HFF-Myc (cell line): ENCODE measurements around the gene RERE.

Experiments
- DNase-seq: peaks from one replicate; pipeline ENCODE4 v3.0.0-alpha.2; 2011; ENCODE audit warnings: low read depth; ENCODE audit errors: extremely low read depth
- H3K4me3 ChIP-seq: replicated peaks from 2 replicates; pipeline ENCODE4 v1.5.1; 2011; ENCODE audit warnings: low read depth, mild to moderate bottlenecking, control low read depth, low read length
- TF ChIP-seq, protein P1 (sequence below): IDR thresholded peaks from 2 replicates; pipeline ENCODE4 v1.5.1; 2012; ENCODE audit warnings: mild to moderate bottlenecking, low read depth, low read length, control low read depth; ENCODE audit errors: missing control alignments

Gene RERE

DNA sequence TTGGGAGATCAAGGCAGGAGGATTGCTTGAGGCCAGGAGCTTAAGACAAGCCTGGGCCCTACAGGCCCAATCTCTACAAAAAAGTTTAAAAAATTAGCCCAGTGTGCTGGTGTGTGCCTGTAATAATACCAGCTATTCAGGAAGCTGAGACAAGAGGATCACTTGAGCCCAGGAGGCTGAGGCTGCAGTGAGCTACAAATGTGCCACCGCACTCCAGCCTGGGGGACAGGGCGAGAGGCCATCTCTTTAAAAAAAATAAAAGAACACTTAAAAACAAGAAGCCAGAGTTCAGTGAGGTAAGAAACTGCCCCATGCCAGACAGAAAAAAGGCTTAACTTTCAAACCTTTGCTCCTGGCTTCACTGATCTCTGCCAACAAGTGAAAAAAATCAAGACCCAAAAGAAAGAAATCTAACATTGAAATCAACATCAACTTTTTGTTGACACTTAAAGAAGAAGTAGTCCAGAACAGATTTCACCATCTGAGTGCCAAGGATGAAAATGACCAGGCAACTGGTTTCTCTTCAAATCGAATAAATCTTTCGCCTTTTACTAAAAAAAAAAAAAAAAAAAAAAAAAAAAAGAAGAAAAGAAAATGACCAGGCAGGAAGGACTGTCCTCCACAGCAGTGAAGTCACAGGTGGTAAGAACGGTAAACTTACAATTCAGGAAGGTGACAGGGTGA lies 448.3 kb downstream of the RERE start:
- H3K4me3 ChIP-seq: no peak overlapping the region
- DNase-seq: no peak
- TF ChIP-seq, protein P1, sequence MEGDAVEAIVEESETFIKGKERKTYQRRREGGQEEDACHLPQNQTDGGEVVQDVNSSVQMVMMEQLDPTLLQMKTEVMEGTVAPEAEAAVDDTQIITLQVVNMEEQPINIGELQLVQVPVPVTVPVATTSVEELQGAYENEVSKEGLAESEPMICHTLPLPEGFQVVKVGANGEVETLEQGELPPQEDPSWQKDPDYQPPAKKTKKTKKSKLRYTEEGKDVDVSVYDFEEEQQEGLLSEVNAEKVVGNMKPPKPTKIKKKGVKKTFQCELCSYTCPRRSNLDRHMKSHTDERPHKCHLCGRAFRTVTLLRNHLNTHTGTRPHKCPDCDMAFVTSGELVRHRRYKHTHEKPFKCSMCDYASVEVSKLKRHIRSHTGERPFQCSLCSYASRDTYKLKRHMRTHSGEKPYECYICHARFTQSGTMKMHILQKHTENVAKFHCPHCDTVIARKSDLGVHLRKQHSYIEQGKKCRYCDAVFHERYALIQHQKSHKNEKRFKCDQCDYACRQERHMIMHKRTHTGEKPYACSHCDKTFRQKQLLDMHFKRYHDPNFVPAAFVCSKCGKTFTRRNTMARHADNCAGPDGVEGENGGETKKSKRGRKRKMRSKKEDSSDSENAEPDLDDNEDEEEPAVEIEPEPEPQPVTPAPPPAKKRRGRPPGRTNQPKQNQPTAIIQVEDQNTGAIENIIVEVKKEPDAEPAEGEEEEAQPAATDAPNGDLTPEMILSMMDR: no peak

DNA sequence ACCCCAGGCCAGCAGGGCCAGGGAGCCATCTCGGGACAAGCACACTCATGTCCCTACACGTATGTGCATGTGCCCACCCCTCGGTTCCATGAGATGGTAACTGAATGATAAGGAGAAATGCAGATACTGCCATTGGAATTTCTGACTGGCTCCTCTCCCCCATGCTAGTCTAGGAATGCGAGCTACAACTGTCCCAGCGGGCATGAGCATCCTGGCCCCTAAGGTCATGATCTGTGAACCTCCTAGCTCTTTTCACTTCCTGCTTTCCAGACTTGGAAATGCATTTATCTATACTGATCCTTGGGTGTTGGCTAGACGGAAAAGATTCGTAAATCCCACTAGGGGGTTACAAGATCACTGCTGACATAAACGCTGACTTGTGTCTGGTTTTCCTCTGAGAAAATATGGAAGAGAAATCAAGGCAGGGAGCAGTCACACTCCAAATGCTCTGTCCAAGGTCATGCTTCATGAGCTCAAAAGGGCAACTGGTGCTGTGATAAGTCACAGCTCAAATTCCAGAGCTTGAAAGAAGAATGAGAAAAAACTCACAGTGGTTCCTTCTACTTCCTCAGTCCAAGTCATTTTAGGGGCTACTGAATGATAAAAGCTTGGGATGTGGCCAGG lies 449.8 kb downstream of the RERE start:
- TF ChIP-seq, protein P1: no peak
- no peak overlapping the region for H3K4me3 ChIP-seq
- no peak for DNase-seq

DNA sequence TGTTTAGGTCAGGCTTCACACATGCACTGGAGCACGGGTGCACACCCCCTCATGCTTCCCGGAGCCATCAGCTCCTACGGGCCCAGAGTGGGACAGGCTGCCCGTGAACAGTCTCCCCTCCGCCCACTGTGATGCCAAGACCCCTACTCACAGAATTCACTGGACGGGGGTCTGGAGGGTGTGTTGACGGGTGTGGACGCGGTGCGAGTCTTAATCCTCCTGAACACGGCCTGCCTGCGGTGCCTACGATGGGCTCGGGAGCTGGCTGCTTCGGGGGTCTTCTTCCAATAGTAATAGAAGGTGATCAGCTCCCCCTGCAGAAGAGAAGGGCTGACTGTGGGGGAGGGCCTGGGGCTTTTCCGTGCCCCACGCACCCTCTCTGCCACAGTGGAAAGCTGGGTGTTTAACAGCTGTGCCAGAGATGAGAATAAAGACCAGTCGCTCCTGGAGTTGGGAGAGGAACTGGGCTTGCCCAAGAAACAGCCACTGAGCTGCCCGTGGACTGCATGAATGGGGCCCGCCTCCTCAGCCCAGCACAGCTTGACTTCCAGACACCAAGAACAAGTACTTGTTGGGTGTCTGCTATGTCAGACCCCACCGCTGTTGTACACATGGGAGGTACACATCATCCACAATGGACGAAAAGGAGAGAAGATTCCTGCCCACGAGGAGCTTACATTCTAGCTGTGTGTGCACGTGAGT lies 451.6 kb downstream of the RERE start:
- no peak overlapping the region for H3K4me3 ChIP-seq
- TF ChIP-seq, protein P1: no peak
- no peak for DNase-seq

DNA sequence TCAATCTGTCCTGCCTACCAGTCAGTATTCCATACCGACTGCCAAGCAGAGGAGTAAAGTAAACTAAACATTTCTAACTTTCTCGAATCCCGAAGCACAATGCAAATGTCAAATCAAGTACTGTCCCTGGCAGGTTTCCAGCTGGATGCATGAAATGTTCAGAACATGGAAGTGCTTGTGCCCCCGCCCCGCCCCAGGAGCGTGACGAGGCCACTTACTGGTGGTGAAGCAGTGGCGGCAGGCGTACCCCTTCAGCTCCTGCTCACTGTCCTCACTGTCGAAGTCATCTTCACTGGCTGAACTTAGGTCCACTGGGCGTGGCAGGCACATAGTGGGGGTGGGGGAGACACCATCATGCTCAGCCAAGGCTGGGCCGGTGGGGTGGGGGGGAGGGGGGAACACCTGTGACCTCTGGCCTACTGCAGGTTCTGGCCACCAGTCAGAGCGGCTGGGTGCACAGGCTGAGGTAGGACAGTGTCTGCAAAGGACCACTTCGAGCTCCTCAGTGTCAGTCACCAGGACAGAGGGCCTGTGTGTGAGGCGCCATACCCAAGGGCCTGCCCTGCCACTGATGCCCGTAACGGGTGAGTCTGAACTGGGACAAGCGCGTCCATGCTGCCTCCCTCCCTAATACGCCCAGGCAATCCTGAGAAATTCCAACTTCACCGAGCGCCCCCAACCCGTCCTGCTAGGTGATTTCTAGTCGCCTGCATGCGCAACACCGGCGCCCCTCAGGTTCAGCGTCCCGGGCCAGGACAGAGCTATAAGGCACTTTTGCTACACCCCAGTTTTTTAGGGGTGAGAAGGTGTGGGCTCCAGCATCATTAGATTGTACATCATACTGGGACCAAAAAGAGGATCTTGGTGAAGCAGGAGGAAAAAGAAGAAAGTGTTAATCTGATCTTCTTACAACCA lies 452.7 kb downstream of the RERE start:
- no peak for DNase-seq

DNA sequence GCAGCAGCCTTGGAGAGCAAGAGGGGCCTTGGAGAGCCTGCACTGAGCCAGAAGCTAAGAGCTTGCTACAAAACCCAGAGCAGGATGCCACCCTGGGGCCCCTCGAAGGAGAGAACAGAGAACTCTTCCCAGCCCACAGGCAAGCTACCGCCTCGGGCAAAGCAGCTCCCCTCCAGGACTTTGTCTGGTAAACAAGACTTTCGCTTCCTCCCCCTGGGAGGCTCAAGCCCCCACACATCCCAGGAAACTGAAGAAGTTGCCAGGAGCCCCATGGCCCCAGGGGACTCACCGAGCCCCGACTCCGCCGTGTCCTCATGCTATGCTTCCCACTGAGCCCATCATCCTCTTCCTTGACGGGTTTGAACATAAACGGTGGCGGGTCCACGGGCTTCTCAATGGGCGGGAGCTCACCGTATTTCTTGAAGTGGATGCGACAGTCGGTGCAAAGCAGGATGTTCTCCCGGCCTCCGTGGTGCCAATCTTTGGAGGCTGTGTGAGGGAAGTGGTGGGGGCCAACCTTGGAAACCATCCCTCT lies 453.6 kb downstream of the RERE start:
- H3K4me3 ChIP-seq: no peak overlapping the region
- TF ChIP-seq, protein P1: no peak
- no peak for DNase-seq

More for the DNA sequence above, 452.7 kb downstream of the RERE start:
- TF ChIP-seq, protein P1: no peak
- no peak overlapping the region for H3K4me3 ChIP-seq

DNA sequence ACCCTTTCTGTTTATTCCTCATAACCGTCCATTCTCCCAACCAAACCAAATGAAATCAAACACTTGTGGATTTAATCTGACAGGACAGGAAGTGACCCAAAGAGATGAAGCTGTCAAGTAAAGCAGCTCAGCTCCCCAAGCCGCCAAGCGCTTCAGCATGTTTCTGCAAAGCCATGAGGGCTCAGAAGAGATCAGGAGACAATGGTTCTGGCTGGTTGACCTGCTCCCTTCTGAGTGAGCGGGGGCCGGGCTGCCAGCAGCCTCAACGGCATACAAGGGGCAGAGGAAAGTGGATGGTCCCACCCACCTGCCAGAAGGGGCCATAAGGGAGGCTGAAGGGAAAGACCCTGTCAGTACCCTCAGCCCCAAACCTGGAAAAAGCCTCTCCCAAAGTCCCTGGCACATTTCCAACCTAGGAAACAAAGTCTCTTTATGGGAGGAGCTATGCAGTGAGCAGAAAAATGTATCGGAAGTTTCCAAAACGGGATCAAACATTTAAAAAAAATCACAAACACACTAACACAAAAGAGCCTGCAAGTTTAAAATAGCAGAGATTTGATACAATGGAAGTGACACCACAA lies 454.2 kb downstream of the RERE start:
- TF ChIP-seq, protein P1: no peak
- H3K4me3 ChIP-seq: no peak overlapping the region

More for the DNA sequence above, 454.2 kb downstream of the RERE start:
- no peak for DNase-seq
